ENCODE measurements around the gene TJAP1.
"Not testable (repeated sequence)": the region's sequence is repeated elsewhere in the genome, so short reads cannot be mapped to it uniquely, and the experiment has no call there.

Gene TJAP1

DNA sequence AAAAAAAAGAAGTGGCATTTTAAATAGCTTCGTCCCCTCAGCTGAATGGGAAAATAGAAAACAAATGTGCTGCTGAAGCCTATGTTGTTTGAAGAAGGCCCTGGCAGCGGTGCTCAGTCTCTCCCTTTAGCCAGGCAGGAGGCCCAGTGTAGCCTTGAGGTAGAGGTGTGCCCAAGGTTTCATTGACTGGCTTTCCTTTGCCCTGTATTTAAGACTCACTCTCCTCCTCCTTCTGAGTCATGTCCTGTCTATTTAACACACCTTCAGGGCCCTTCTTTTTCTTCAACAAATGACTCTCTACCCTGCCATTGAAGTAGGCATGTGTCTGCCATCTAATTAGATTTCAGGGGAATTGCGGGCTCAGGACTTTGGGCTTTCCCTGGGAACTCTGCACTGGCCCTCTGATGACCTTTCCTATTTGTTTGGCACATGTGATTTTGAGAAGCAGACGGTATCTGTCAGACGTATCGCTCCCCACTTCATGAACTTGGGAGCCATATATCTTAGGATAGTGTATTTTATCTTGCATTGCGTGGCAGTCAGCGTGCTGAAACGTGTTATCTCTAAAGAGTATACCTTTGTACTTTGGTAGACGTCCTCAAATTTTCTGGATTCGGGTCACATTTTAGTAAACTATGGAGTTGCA, 4.3 kb downstream of the TJAP1 start:
- no peak for DNase-seq (ENCODE audit: low spot score)

GRCh38 chr6:43488667-43489276, 11.4 kb downstream of the TJAP1 start:
- no peak for DNase-seq (ENCODE audit: low spot score)

- peak; percentile 99 for DNase-seq (ENCODE audit: low spot score)
These were observed 12.1 kb downstream of the TJAP1 start for GRCh38 chr6:43489277-43490072.

DNA sequence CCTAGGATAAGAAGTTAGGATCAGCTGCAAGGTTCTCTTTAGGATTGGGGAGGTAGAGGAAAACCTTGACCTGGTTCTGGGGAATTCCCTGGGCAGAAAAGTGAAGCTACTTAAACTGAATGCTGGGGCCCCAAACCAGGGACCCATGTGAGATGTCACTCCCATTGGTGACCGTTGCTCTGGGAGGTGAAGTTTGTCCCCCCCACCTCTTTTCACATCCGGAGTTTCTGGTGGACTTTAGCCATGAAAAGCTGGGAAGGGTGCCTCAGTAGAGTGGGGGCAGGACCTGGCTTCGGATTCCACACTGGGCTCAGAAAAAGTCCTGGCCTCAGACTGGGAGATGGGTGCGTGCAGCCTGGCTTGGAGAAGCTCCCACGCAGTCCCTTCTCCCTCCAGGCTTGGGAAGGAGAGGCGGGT, 13.2 kb downstream of the TJAP1 start:
- DNase-seq (ENCODE audit: low spot score), result peak; percentile 59

- DNase-seq (ENCODE audit: low spot score), result peak; percentile 95
These were observed 14.6 kb downstream of the TJAP1 start for GRCh38 chr6:43491750-43492661.

DNA sequence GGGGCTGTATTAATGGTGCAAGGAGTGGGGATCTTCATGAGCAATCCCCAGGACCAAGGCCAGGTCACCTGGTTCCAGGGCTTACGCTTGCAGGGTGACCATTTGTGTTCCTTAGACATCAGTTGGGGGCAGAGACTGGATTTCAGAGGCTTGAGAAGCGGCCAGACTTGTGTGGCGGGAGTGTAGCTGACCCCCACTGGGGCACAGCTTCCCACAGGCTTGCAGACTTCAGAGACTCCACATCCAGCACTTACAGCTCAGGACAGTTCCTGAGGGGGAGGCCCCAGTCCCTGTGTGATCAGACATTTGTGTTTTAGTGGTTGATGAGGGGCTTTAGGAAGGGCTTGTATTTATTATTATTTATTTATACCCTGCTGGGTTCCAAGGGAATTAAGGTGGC, 15.3 kb downstream of the TJAP1 start:
- no peak for DNase-seq (ENCODE audit: low spot score)

DNA sequence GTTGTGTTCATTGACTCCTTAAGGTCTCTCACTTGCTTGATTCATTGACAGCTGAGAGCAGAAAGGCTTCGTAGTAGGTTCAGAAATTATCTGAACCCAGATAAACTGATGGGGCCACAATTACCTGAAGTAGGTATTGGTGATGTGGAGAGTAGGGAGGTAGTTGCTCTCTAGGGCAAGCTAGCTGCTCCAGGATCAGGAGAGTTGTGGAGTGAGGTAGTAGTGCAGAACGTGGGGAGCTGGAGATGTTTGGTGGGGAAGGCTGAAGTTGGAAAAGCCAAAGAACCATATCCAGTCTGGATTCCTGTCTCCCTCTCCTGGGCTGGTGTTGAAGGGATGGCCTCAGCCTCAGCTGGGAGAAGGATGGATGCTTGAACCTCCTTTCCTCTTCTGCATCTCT, 15.9 kb downstream of the TJAP1 start:
- no peak for DNase-seq (ENCODE audit: low spot score)

GRCh38 chr6:43493833-43494232, 16.5 kb downstream of the TJAP1 start:
- DNase-seq (ENCODE audit: low spot score), result peak; percentile 61

GRCh38 chr6:43494321-43494720, 17.0 kb downstream of the TJAP1 start:
- no peak for DNase-seq (ENCODE audit: low spot score)

- DNase-seq (ENCODE audit: low spot score), result no peak
These were observed 17.4 kb downstream of the TJAP1 start for GRCh38 chr6:43494766-43495165.

DNA sequence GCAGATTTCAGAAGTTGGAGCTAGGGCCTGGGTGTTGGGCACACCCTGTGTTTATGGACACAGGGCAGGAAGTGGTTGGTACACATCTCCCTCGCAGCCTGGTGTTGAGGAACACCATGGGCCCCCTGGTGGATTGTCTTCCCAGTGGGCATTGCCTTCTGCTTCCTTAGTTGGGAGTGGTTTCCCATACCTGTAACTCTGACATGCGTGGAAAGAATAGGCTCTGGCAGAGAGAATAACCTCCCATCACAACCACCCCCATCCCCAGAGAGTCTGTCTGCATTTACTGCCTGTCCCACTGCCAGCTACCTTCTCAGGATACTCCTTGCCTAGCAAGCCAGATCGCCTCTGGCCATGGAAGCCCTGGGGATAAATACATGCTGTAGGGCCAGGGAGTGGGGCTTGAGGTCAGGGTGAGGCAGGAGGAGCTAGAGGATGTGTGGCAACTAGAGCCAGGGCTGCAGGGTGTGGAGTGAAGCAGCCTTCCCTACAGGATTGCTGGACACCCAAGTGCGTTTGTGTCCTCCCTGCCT, 18.1 kb downstream of the TJAP1 start:
- DNase-seq (ENCODE audit: low spot score), result no peak

DNA sequence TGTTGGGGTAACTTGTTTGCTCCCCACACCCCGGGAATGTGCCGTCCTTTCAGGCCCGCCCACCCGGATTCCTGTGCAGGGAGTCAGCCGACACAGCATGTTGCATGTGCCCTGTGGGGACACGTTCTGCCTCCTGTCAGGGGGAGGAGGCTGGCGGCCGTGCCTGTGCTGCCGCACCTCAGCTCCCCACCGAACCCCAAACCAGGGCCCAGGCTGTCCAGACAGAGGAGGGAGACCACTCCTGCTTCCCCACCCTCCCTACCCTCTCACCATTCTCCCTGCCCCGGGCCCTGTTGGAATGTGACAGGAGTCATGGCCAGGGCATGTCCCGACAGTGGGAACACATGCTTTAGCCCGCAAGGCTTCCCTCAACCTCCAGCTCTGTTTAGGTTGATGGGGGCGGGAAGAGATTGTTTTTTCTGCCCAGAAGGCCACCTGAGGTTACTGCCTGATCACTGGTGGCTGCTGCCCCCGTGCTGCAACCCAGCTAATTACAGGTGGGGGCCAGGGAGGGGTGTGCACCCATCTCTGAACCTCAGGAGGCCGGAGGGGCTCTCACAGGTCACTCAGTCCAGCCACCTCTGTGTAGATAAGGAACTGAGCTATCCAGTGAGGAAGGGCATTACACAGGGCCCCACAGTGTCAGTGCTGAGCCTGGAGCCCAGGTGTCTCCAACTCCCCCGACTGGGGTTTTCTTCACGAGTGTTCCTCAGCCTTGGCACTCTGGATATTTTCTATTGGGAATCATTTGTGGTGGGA, 19.2 kb downstream of the TJAP1 start:
- DNase-seq (ENCODE audit: low spot score), result peak; percentile 53

DNA sequence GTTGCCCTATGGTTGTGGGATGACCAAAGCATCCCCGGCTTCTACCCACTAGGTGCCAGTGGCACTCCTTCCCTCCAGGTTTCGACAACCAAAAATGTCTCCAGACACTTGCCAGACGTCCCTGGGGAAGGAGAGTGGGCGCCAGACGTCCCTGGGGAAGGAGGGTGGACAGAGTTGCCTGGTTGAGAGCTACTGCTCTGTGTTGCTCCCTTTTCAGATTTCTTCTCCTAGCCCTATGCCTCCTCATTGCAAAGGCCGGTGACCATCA, 19.7 kb downstream of the TJAP1 start:
- no peak for DNase-seq (ENCODE audit: low spot score)

GRCh38 chr6:43497689-43498088, 20.3 kb downstream of the TJAP1 start:
- DNase-seq (ENCODE audit: low spot score), result no peak

- DNase-seq (ENCODE audit: low spot score), result not testable (repeated sequence)
These were observed 20.9 kb downstream of the TJAP1 start for GRCh38 chr6:43498291-43498690.

DNA sequence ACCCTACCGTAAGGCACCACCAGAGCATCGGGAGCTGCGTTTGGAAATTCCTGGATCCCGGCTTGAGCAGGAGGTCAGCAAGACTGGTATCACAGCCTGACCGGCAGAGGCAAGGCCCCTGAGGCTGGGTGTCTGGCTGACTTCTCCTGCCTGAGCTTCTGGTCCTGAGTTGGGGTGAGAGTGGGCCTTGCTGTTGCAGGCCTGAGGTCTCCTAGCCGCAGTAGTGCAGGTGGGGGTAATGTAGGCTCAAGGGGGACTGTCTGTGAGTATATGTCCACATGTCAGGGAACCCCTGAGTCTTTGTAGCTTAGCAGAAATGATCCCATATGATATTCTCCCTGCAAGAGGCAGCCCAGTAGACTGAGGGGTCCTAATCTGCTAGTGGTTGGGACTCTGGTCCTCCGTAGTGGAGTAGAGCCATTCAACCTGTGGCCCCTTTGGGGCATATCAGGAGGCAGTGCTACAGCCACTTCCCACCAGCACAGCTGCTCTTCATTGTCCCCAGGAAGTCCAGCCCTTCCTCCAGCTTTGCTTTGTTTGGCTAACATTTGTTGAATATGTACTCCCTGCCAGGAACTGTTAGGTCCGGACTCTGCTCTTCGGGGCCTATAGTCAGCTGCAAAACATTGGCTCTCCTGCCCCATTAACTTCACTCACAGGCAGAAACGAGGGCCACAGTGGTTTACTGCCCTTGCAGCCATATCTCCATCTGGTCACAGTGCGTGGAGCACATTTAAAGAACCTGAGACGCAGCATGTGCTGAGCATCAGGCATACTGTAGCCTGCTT, 21.9 kb downstream of the TJAP1 start:
- DNase-seq (ENCODE audit: low spot score), result no peak

DNA sequence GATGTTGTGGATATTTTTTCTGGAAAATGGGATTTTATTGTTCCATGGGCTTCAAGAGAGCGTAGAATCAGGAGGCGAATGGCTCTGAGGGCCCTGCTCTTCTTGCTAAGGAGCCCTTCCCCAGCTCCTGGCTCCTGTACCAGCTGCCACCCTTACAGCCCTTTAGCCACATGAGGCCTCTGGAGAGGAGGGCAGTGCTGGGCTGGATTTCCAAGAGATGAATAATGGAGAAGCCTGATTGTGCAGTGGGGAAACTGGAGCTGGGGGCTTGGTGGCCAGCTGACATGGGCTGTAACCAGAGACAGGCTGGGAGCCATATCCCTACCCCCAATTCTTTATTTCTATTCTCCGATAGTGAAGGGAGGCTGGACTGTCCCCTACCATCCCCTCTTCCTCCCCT, 23.6 kb downstream of the TJAP1 start:
- no peak for DNase-seq (ENCODE audit: low spot score)

DNA sequence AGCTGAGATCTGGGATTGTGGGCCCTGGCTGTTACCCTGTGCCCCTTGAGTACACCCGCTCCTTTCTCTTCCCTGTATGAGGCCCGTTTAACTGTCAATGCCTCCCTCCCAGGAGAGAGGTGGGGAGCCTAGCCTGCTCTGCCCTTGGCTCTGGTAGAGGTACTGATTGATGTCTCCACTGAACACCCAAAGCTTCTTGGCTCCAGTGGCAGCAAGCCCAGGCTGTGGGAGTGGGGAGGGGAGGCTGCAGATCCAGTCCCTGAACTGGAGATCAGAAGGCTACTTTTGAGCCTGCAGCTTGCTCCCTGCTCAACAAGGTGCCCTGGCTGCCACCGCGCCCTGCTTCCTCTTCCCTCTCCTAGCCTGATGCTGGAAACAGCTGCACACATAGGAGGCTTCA, 25.3 kb downstream of the TJAP1 start:
- no peak for DNase-seq (ENCODE audit: low spot score)

- DNase-seq (ENCODE audit: low spot score), result no peak
These were observed 26.1 kb downstream of the TJAP1 start for GRCh38 chr6:43503443-43503842.

GRCh38 chr6:43504756-43505593, 27.6 kb downstream of the TJAP1 start:
- DNase-seq (ENCODE audit: low spot score), result no peak

Measured in globus pallidus (tissue), 1 donor.